HEK293T (cell line): ENCODE results near the gene TGFBR1.

Source experiments
- ARNT ChIP-seq: fragments of 450-650 bp; IDR thresholded peaks from 2 replicates; pipeline ENCODE4 v1.6.1; 2017; ENCODE audit warnings: mild to moderate bottlenecking
- BHLHE40 ChIP-seq: fragments of 450-650 bp; IDR thresholded peaks from 2 replicates; pipeline ENCODE4 v1.6.1; 2016; ENCODE audit warnings: mild to moderate bottlenecking, moderate library complexity, borderline replicate concordance
- ELF4 ChIP-seq: fragments of 450-650 bp; IDR thresholded peaks from 2 replicates; pipeline ENCODE4 v1.6.1; 2017; ENCODE audit warnings: antibody characterized with exemption
- FOXA1 ChIP-seq: fragments of 450-650 bp; IDR thresholded peaks from 2 replicates; pipeline ENCODE4 v1.6.1; 2016; ENCODE audit warnings: mild to moderate bottlenecking
- FOXK2 ChIP-seq: fragments of 450-650 bp; IDR thresholded peaks from 2 replicates; pipeline ENCODE4 v1.6.1; 2016; ENCODE audit warnings: mild to moderate bottlenecking
- FOXM1 ChIP-seq: fragments of 450-650 bp; IDR thresholded peaks from 2 replicates; pipeline ENCODE4 v1.6.1; 2017; ENCODE audit warnings: mild to moderate bottlenecking, borderline replicate concordance
- HDGF ChIP-seq: fragments of 450-650 bp; IDR thresholded peaks from 2 replicates; pipeline ENCODE4 v1.6.1; 2017; ENCODE audit warnings: antibody characterized with exemption, borderline replicate concordance
- L3MBTL2 ChIP-seq: fragments of 450-650 bp; conservative IDR thresholded peaks from 2 replicates; pipeline ENCODE4 v1.6.1; 2016; ENCODE audit warnings: mild to moderate bottlenecking
- LEF1 ChIP-seq: fragments of 450-650 bp; IDR thresholded peaks from 2 replicates; pipeline ENCODE4 v1.6.1; 2017; ENCODE audit warnings: mild to moderate bottlenecking, borderline replicate concordance
- NFRKB ChIP-seq: fragments of 450-650 bp; IDR thresholded peaks from 2 replicates; pipeline ENCODE4 v1.6.1; 2016; ENCODE audit warnings: mild to moderate bottlenecking, moderate library complexity
- PKNOX1 ChIP-seq: fragments of 450-650 bp; IDR thresholded peaks from 2 replicates; pipeline ENCODE4 v1.6.1; 2016
- SP1 ChIP-seq: fragments of 450-650 bp; IDR thresholded peaks from 2 replicates; pipeline ENCODE4 v1.6.1; 2017
- SUZ12 ChIP-seq: fragments of 450-650 bp; IDR thresholded peaks from 2 replicates; pipeline ENCODE4 v1.6.1; 2016; ENCODE audit warnings: mild to moderate bottlenecking
- TARDBP ChIP-seq: fragments of 450-650 bp; IDR thresholded peaks from 2 replicates; pipeline ENCODE4 v1.6.1; 2016

- TF ChIP-seq FOXA1 (no peak), NFRKB (no peak), SUZ12 (no peak), FOXM1 (no peak), SP1 (no peak), PKNOX1 (no peak), HDGF (no peak), TARDBP (no peak), ARNT (no peak), BHLHE40 (no peak), FOXK2 (no peak), ELF4 (no peak), L3MBTL2 (no peak), LEF1 (no peak)
Observed at GRCh38 chr9:99114049-99114440, 9.1 kb downstream of the TGFBR1 start.
